HepG2 (cell line): ENCODE measurements around the gene SLC16A4. TPM values are rescaled to one million over a fixed set of nuclear protein-coding genes. Genes with fewer than 3 reads are reported as not detected.

Source experiments
- ATAC-seq: fragments of 200-7000 bp; cut with Tn5 transposase; 3 replicates; pipeline ENCODE4 v1.9.1; 2020; ENCODE audit warnings: mild to moderate bottlenecking, moderate library complexity
- BruUV-seq: library from RNA; stranded (reverse); fragments of 400-500 nt; replicated peaks from 2 replicates; lab custom pipeline; 2021; lab: Mats Ljungman, UMichigan
- CTCF ChIA-PET: fragments of 300-600 bp; formaldehyde crosslinking; extraction: SDS; loops from one replicate; lab custom pipeline; 2021; ENCODE audit warnings: low total read pairs, inconsistent platforms, low intra/inter-chr PET ratio; lab: Yijun Ruan, JAX
- POLR2A ChIA-PET: fragments of 350-600 bp; sonication (Branson Sonifier 250); formaldehyde crosslinking; loops from one replicate; lab custom pipeline; 2020; ENCODE audit warnings: antibody characterized with exemption, inconsistent platforms; lab: Yijun Ruan, JAX
- DNase-seq: peaks from one replicate; pipeline ENCODE4 v3.0.0-alpha.2; 2015; ENCODE audit warnings: low spot score
- FAIRE-seq: peaks from 3 replicates; lab custom pipeline; 2011; peaks lifted over from hg19 to GRCh38; lab: Jason Lieb, UNC
- H2AFZ ChIP-seq: one replicate; pipeline ENCODE4 v1.6.1; 2011; ENCODE audit warnings: low read length, inconsistent platforms
- H3K27ac ChIP-seq: fragments of 300-600 bp; 3 replicates; pipeline ENCODE4 v1.8.0; 2011; ENCODE audit warnings: mixed run types, mild to moderate bottlenecking, mixed read lengths, low read length, inconsistent platforms; ENCODE audit not compliant: insufficient read depth; ENCODE audit errors: extremely low read length
- H3K27me3 ChIP-seq, 2 experiments: fragments of 200-600 bp in 1 of 2; 2 replicates in 1 of 2; 3 replicates in 1 of 2; pipeline versions ENCODE4 v1.6.0 to v1.8.0; 2011; ENCODE audit warnings: low read length in 2 of 2, mild to moderate bottlenecking in 2 of 2, moderate library complexity in 2 of 2, inconsistent platforms in 1 of 2; ENCODE audit not compliant: insufficient read depth in 2 of 2, control insufficient read depth in 1 of 2
- H3K36me3 ChIP-seq, 2 experiments: fragments of 200-600 bp in 1 of 2; replicated peaks in 1 of 2; 2 replicates in 1 of 2; 3 replicates in 1 of 2; pipeline versions ENCODE4 v1.5.1 to v1.8.0; 2011; ENCODE audit warnings: low read length in 2 of 2, inconsistent platforms in 1 of 2; ENCODE audit not compliant: insufficient read depth in 2 of 2, control insufficient read depth in 1 of 2
- H3K4me1 ChIP-seq: 2 replicates; pipeline ENCODE4 v1.5.1; 2012; ENCODE audit warnings: low read length, inconsistent platforms; ENCODE audit not compliant: insufficient read depth
- H3K4me2 ChIP-seq: 2 replicates; pipeline ENCODE4 v1.6.0; 2011; ENCODE audit warnings: low read depth, low read length, inconsistent platforms
- H3K4me3 ChIP-seq, 3 experiments: fragments of 200-600 bp in 1 of 3; sonication (generic), shearing (Covaris generic) in 1 of 3; replicated peaks in 1 of 3; 2 replicates each; pipeline ENCODE4 v1.5.1; 2011 to 2016; ENCODE audit warnings: low read length in 3 of 3, inconsistent platforms in 2 of 3, low read depth in 2 of 3, mild to moderate bottlenecking in 2 of 3, control low read depth in 1 of 3, mixed read lengths in 1 of 3; ENCODE audit not compliant: insufficient read depth in 1 of 3
- H3K79me2 ChIP-seq: one replicate; pipeline ENCODE4 v1.6.1; 2011; ENCODE audit warnings: low read length, inconsistent platforms; ENCODE audit not compliant: insufficient read depth
- H3K9ac ChIP-seq: 2 replicates; pipeline ENCODE4 v1.6.0; 2011; ENCODE audit warnings: mild to moderate bottlenecking, low read depth, low read length, inconsistent platforms; ENCODE audit not compliant: insufficient read depth
- H3K9me3 ChIP-seq: 2 replicates; pipeline ENCODE4 v1.5.1; 2012; ENCODE audit warnings: mild to moderate bottlenecking, low read length
- H4K20me1 ChIP-seq: 2 replicates; pipeline ENCODE4 v1.6.0; 2011; ENCODE audit warnings: inconsistent platforms, mild to moderate bottlenecking, low read length, moderate library complexity; ENCODE audit not compliant: insufficient read depth
- CREBL2 ChIP-seq: sonication (generic); formaldehyde crosslinking; IDR thresholded peaks from 2 replicates; pipeline ENCODE4 v1.8.1; 2023; ENCODE audit warnings: missing genetic modification reagents, mild to moderate bottlenecking, borderline replicate concordance
- NFYC ChIP-seq: IDR thresholded peaks from 2 replicates; pipeline ENCODE4 v1.6.1; 2016; ENCODE audit warnings: missing genetic modification reagents, missing compliant biosample characterization
- PHF8 ChIP-seq: sonication (generic); formaldehyde crosslinking; IDR thresholded peaks from 2 replicates; pipeline ENCODE4 v1.5.0; 2020; ENCODE audit warnings: missing genetic modification reagents
- SIN3A ChIP-seq: IDR thresholded peaks from 2 replicates; pipeline ENCODE4 v1.6.1; 2011; ENCODE audit warnings: low read depth, mild to moderate bottlenecking, control low read depth, low read length, borderline replicate concordance
- THAP8 ChIP-seq: sonication (generic); formaldehyde crosslinking; IDR thresholded peaks from 2 replicates; pipeline ENCODE4 v1.5.1; 2020; ENCODE audit warnings: missing genetic modification reagents, mild to moderate bottlenecking, borderline replicate concordance
- ZFYVE20 ChIP-seq: sonication (generic); formaldehyde crosslinking; IDR thresholded peaks from 2 replicates; pipeline ENCODE4 v1.8.0; 2023; ENCODE audit warnings: low read depth, mild to moderate bottlenecking, moderate library complexity, missing genetic modification reagents, borderline replicate concordance
- ZMYM2 ChIP-seq: sonication (generic); formaldehyde crosslinking; IDR thresholded peaks from 2 replicates; pipeline ENCODE4 v1.8.0; 2022; ENCODE audit warnings: mild to moderate bottlenecking, missing genetic modification reagents
- ZNF12 ChIP-seq: sonication (generic); formaldehyde crosslinking; IDR thresholded peaks from 2 replicates; pipeline ENCODE4 v1.5.0; 2020; ENCODE audit warnings: missing genetic modification reagents
- ZNF788 ChIP-seq: sonication (generic); formaldehyde crosslinking; IDR thresholded peaks from 2 replicates; pipeline ENCODE4 v1.5.0; 2020; ENCODE audit warnings: mild to moderate bottlenecking, missing genetic modification reagents, borderline replicate concordance
- ZNF891 ChIP-seq: sonication (generic); formaldehyde crosslinking; IDR thresholded peaks from 2 replicates; pipeline ENCODE4 v1.5.0; 2020; ENCODE audit warnings: mild to moderate bottlenecking, missing genetic modification reagents
- WGBS: methylation state at CpG from one replicate; pipeline ENCODE4 v1.1.6; 2017; ENCODE audit warnings: low lambda C conversion rate; 5-methylcytosine and 5-hydroxymethylcytosine counted together
- in situ Hi-C: cut with HindIII; loops from 2 replicates; pipeline ENCODE4 v1.10.0; 2017; ENCODE audit warnings: low pct_unique_long_range_greater_than_20kb; ENCODE audit not compliant: extremely low pct_ligation_motif_present
- intact Hi-C: fragments of 100-400 bp; cut with micrococcal nuclease; formaldehyde crosslinking; loops from one replicate; pipeline ENCODE4 v1.10.0; 2022; ENCODE audit not compliant: unreplicated experiment
- polyA plus RNA-seq, 8 experiments: library from polyadenylated mRNA; depleted of rRNA in 3 of 8; stranded (reverse) in 7 of 8; unstranded in 1 of 8; fragments of >200 nt; fragmentation: Illumina TruSeq in 4 of 8; extraction: Trizol in 4 of 8; gene quantifications; 2 replicates each; pipeline versions ENCODE4 v1.2.1 to v1.2.3, GENCODE V29; 2011 to 2016; ENCODE audit warnings: low read depth in 4 of 8, missing spikeins in 1 of 8, mixed read lengths in 1 of 8; ENCODE audit not compliant: insufficient read depth in 1 of 8
- total RNA-seq, 5 experiments: library from RNA; depleted of rRNA; stranded (reverse); fragments of >200 nt; fragmentation: Illumina TruSeq; extraction: Trizol; gene quantifications; 2 replicates each; pipeline ENCODE4 v1.2.3, GENCODE V29; 2016; ENCODE audit warnings: low read depth in 1 of 5

The SLC16A4 gene
- total and polyA plus RNA-seq, 2 of the 13 experiments (the other 11 are each of a cell fraction or from before 2014, with no cell fraction given), result 1.1 to 1.5 TPM

- H3K27ac ChIP-seq, result no peak overlapping the region
- ChIA-PET POLR2A (no interaction called here), CTCF (no interaction called here)
- TF ChIP-seq NFYC (CRISPR knock-in tag), result no peak
- no peak for TF ChIP-seq PHF8 (CRISPR knock-in tag)
- TF ChIP-seq THAP8 (CRISPR knock-in tag), result no peak
- TF ChIP-seq ZNF12, result no peak
- no peak for TF ChIP-seq CREBL2 (CRISPR knock-in tag)
- H3K4me3 ChIP-seq, result no peak overlapping the region
- H3K36me3 ChIP-seq, result no peaks in the 10 kb centered on the region
- no peaks in the 10 kb centered on the region for H4K20me1 ChIP-seq
- ATAC-seq, result no peak
- no peak overlapping the region for H2AFZ ChIP-seq
- H3K9me3 ChIP-seq, result no peaks in the 10 kb centered on the region
- H3K4me2 ChIP-seq, result no peak overlapping the region
- no peak overlapping the region for H3K9ac ChIP-seq
- intact Hi-C loops (no loop called here), in situ Hi-C loops (no loop called here)
- no peaks in the 10 kb centered on the region for H3K79me2 ChIP-seq
- H3K4me1 ChIP-seq, result peaks cover 40% of the 10 kb centered on the region
- no peak for DNase-seq
- BruUV-seq, result no TSS peak
- FAIRE-seq, result no peak
- H3K27me3 ChIP-seq, result no peaks in the 10 kb centered on the region
These were observed 62.6 kb downstream of the SLC16A4 start for GRCh38 chr1:110328274-110328673.

GRCh38 chr1:110326826-110327225 lies 64.0 kb downstream of the SLC16A4 start:
- Histone ChIP-seq H3K79me2 (no peaks in the 10 kb centered on the region), H3K36me3 (no peaks in the 10 kb centered on the region), H3K4me3 (no peak overlapping the region), H3K27me3 (no peaks in the 10 kb centered on the region), H3K9ac (no peak overlapping the region), H3K9me3 (no peaks in the 10 kb centered on the region), H3K4me2 (no peak overlapping the region), H3K27ac (no peak overlapping the region), H4K20me1 (no peaks in the 10 kb centered on the region), H3K4me1 (peaks cover 43% of the 10 kb centered on the region), H2AFZ (no peak overlapping the region)
- TF ChIP-seq ZNF788, result no peak
- no peak for TF ChIP-seq ZNF891 (CRISPR knock-in tag)
- TF ChIP-seq ZFYVE20, result no peak
- TF ChIP-seq ZMYM2 (CRISPR knock-in tag), result no peak
- no peak for TF ChIP-seq SIN3A
- no TSS peak for BruUV-seq
- in situ Hi-C loops, result no loop called here
- FAIRE-seq (no peak), DNase-seq (no peak), ATAC-seq (no peak)
- CTCF ChIA-PET, result no interaction called here
- intact Hi-C loops, result no loop called here
- POLR2A ChIA-PET, result no interaction called here
- WGBS, result 29% methylated on average over 1 of the region's 1 CpG
